SK-N-SH treated with all-trans-retinoic acid at 6 μM for 48 hours (cell line): ENCODE results near the gene ASCL5.

ENCODE experiments used
- ATAC-seq: fragments of 200-7000 bp; cut with Tn5 transposase; 3 replicates; pipeline ENCODE4 v1.9.1; 2020; ENCODE audit warnings: mild to moderate bottlenecking, moderate library complexity
- ARNTL ChIP-seq: fragments of 450-650 bp; formaldehyde crosslinking; IDR thresholded peaks from 2 replicates; pipeline ENCODE4 v1.5.0; 2020; ENCODE audit warnings: low read depth, mild to moderate bottlenecking, moderate library complexity, borderline replicate concordance
- BACH2 ChIP-seq: fragments of 250-450 bp; sonication (Bioruptor Pico); IDR thresholded peaks from 2 replicates; pipeline ENCODE4 v1.9.0; 2021; ENCODE audit warnings: mild to moderate bottlenecking, borderline replicate concordance
- CSDC2 ChIP-seq: fragments of 250-450 bp; sonication (Bioruptor Pico); IDR thresholded peaks from 2 replicates; pipeline ENCODE4 v1.5.0; 2020; ENCODE audit warnings: mild to moderate bottlenecking, moderate library complexity
- CSRNP3 ChIP-seq: fragments of 250-450 bp; sonication (Bioruptor Pico); IDR thresholded peaks from 2 replicates; pipeline ENCODE4 v1.5.1; 2021; ENCODE audit warnings: mild to moderate bottlenecking, moderate library complexity
- ESRRG ChIP-seq: fragments of 250-450 bp; sonication (Bioruptor Pico); IDR thresholded peaks from 2 replicates; pipeline ENCODE4 v1.6.1; 2021; ENCODE audit warnings: mild to moderate bottlenecking
- ISL1 ChIP-seq: fragments of 250-450 bp; sonication (Bioruptor Pico); IDR thresholded peaks from 2 replicates; pipeline ENCODE4 v2.1.2; 2022; ENCODE audit warnings: mild to moderate bottlenecking, moderate library complexity
- OSR1 ChIP-seq: fragments of 250-450 bp; sonication (Bioruptor Pico); IDR thresholded peaks from 2 replicates; pipeline ENCODE4 v1.8.0; 2022; ENCODE audit warnings: moderate library complexity, mild to moderate bottlenecking, inconsistent platforms
- PPARA ChIP-seq: fragments of 250-450 bp; sonication (Bioruptor Pico); IDR thresholded peaks from 2 replicates; pipeline ENCODE4 v1.5.0; 2020; ENCODE audit warnings: mild to moderate bottlenecking, borderline replicate concordance
- RARB ChIP-seq: fragments of 250-450 bp; sonication (Bioruptor Pico); IDR thresholded peaks from 2 replicates; pipeline ENCODE4 v1.8.0; 2021; ENCODE audit warnings: mild to moderate bottlenecking, moderate library complexity
- SNAI2 ChIP-seq: fragments of 250-450 bp; sonication (Bioruptor Pico); IDR thresholded peaks from 2 replicates; pipeline ENCODE4 v1.5.0; 2020; ENCODE audit warnings: mild to moderate bottlenecking, moderate library complexity
- TCF4 ChIP-seq: fragments of 250-450 bp; sonication (Bioruptor Pico); IDR thresholded peaks from 2 replicates; pipeline ENCODE4 v1.8.0; 2021; ENCODE audit warnings: mild to moderate bottlenecking, moderate library complexity, borderline replicate concordance
- TSHZ2 ChIP-seq: fragments of 250-450 bp; sonication (Bioruptor Pico); IDR thresholded peaks from 2 replicates; pipeline ENCODE4 v1.5.0; 2020; ENCODE audit warnings: mild to moderate bottlenecking, moderate library complexity
- ZC3H10 ChIP-seq: fragments of 250-450 bp; sonication (Bioruptor Pico); IDR thresholded peaks from 2 replicates; pipeline ENCODE4 v1.5.1; 2021; ENCODE audit warnings: mild to moderate bottlenecking, moderate library complexity
- ZFP3 ChIP-seq: fragments of 250-450 bp; sonication (Bioruptor Pico); IDR thresholded peaks from 2 replicates; pipeline ENCODE4 v1.5.0; 2020; ENCODE audit warnings: mild to moderate bottlenecking, moderate library complexity
- ZFP30 ChIP-seq: fragments of 450-650 bp; formaldehyde crosslinking; IDR thresholded peaks from 2 replicates; pipeline ENCODE4 v1.5.0; 2022; ENCODE audit warnings: mild to moderate bottlenecking, moderate library complexity
- ZNF565 ChIP-seq: fragments of 450-650 bp; formaldehyde crosslinking; conservative IDR thresholded peaks from 2 replicates; pipeline ENCODE4 v1.5.0; 2020; ENCODE audit warnings: low read depth, mild to moderate bottlenecking, moderate library complexity
- ZNF8 ChIP-seq: fragments of 450-650 bp; formaldehyde crosslinking; IDR thresholded peaks from 2 replicates; pipeline ENCODE4 v1.5.0; 2020; ENCODE audit warnings: mild to moderate bottlenecking, moderate library complexity
- TF ChIP-seq, protein P1 (sequence below): fragments of 250-450 bp; sonication (Bioruptor Pico); IDR thresholded peaks from 2 replicates; pipeline ENCODE4 v1.8.0; 2020; ENCODE audit warnings: mild to moderate bottlenecking, moderate library complexity, borderline replicate concordance
- TF ChIP-seq, protein P2 (sequence below): fragments of 250-450 bp; sonication (Bioruptor Pico); IDR thresholded peaks from 2 replicates; pipeline ENCODE4 v1.8.0; 2021; ENCODE audit warnings: low read depth, mild to moderate bottlenecking, moderate library complexity, borderline replicate concordance

The ASCL5 gene

DNA sequence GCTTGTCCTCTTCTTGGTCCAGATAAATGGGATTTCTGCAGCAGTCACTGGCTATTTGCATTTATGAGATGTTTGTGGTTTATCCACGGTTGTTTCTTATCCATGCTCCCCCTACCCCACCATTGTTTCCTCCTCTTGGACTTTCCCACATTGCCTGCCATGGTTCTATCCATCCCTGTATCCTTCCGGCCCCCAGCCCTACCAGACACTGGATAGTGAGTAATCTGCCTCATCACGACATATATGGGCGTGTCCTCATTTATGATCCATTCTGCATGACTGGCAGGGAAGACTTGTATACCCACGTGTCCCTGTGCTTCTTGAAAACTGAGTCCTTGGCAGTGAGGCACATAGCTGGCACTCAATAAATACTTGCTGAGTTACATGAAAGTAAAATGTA, 54.8 kb downstream of the ASCL5 start:
- TF ChIP-seq, protein P1, sequence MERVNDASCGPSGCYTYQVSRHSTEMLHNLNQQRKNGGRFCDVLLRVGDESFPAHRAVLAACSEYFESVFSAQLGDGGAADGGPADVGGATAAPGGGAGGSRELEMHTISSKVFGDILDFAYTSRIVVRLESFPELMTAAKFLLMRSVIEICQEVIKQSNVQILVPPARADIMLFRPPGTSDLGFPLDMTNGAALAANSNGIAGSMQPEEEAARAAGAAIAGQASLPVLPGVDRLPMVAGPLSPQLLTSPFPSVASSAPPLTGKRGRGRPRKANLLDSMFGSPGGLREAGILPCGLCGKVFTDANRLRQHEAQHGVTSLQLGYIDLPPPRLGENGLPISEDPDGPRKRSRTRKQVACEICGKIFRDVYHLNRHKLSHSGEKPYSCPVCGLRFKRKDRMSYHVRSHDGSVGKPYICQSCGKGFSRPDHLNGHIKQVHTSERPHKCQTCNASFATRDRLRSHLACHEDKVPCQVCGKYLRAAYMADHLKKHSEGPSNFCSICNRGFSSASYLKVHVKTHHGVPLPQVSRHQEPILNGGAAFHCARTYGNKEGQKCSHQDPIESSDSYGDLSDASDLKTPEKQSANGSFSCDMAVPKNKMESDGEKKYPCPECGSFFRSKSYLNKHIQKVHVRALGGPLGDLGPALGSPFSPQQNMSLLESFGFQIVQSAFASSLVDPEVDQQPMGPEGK (CRISPR knock-in tag), result no peak
- TF ChIP-seq PPARA (CRISPR knock-in tag) (no peak), ZFP3 (no peak), SNAI2 (CRISPR knock-in tag) (no peak), CSRNP3 (no peak), ZFP30 (no peak), ZNF565 (no peak), ESRRG (CRISPR knock-in tag) (no peak), OSR1 (CRISPR knock-in tag) (no peak)
- TF ChIP-seq, protein P2, sequence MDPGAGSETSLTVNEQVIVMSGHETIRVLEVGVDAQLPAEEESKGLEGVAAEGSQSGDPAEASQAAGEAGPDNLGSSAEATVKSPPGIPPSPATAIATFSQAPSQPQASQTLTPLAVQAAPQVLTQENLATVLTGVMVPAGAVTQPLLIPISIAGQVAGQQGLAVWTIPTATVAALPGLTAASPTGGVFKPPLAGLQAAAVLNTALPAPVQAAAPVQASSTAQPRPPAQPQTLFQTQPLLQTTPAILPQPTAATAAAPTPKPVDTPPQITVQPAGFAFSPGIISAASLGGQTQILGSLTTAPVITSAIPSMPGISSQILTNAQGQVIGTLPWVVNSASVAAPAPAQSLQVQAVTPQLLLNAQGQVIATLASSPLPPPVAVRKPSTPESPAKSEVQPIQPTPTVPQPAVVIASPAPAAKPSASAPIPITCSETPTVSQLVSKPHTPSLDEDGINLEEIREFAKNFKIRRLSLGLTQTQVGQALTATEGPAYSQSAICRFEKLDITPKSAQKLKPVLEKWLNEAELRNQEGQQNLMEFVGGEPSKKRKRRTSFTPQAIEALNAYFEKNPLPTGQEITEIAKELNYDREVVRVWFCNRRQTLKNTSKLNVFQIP, result no peak
- TF ChIP-seq, all 23 proteins: peak for 0
- ATAC-seq, result no peak

- ATAC-seq, result no peak
These were observed 57.3 kb downstream of the ASCL5 start for GRCh38 chr1:201069636-201070035.

GRCh38 chr1:201068976-201069375, 58.0 kb downstream of the ASCL5 start:
- TF ChIP-seq, protein P1 (CRISPR knock-in tag), result no peak
- TF ChIP-seq CSRNP3 (no peak), ESRRG (CRISPR knock-in tag) (no peak), TCF4 (CRISPR knock-in tag) (no peak), ZFP30 (no peak), CSDC2 (CRISPR knock-in tag) (no peak), ZFP3 (no peak), SNAI2 (CRISPR knock-in tag) (no peak), ARNTL (CRISPR knock-in tag) (no peak), ISL1 (CRISPR knock-in tag) (no peak), TSHZ2 (CRISPR knock-in tag) (no peak), RARB (CRISPR knock-in tag) (no peak), OSR1 (CRISPR knock-in tag) (no peak), BACH2 (CRISPR knock-in tag) (no peak), ZC3H10 (no peak), ZNF8 (no peak), PPARA (CRISPR knock-in tag) (no peak)
- TF ChIP-seq, all 23 proteins: peak for 0
- no peak for ATAC-seq

More at GRCh38 chr1:201069636-201070035, 57.3 kb downstream of the ASCL5 start:
- TF ChIP-seq ESRRG (CRISPR knock-in tag) (no peak), TCF4 (CRISPR knock-in tag) (no peak), ZC3H10 (no peak), SNAI2 (CRISPR knock-in tag) (no peak)
